HCT116 (cell line): ENCODE results near the gene HLA-DRA. TPM values are rescaled to one million over a fixed set of nuclear protein-coding genes. Genes with fewer than 3 reads are reported as not detected.

ENCODE experiments used
- ATAC-seq: fragments of 200-7000 bp; cut with Tn5 transposase; 2 replicates; pipeline ENCODE4 v1.9.1; 2020; ENCODE audit warnings: mild to moderate bottlenecking, moderate library complexity
- BruUV-seq: library from RNA; stranded (reverse); fragments of 400-500 nt; replicated peaks from 2 replicates; lab custom pipeline; 2021; lab: Mats Ljungman, UMichigan
- CTCF ChIA-PET: fragments of 300-600 bp; sonication (Branson Sonifier 250); formaldehyde crosslinking; loops from one replicate; lab custom pipeline; 2021; ENCODE audit warnings: antibody characterized with exemption; lab: Charles Lee
- POLR2A ChIA-PET: fragments of 300-600, 350-600 bp; sonication (Branson Sonifier 250); formaldehyde crosslinking; loops from one replicate; lab custom pipeline; 2021; ENCODE audit warnings: antibody characterized with exemption; lab: Charles Lee
- RAD21 ChIA-PET, 2 experiments: fragments of 300-600 bp; sonication (Branson Sonifier 250); formaldehyde crosslinking; loops; one replicate each; lab custom pipeline; 2023; ENCODE audit warnings: low total read pairs in 2 of 2; ENCODE audit not compliant: uncharacterized antibody in 2 of 2, unreplicated experiment in 2 of 2, low non-redundant PET in 1 of 2; lab: Charles Lee
- DNase-seq: peaks from one replicate; pipeline ENCODE4 v3.0.0-alpha.2; 2010; ENCODE audit warnings: low read depth, low spot score
- H2AFZ ChIP-seq: fragments of 200-600 bp; shearing (Covaris generic), sonication (generic); 2 replicates; pipeline ENCODE4 v1.6.1; 2017; ENCODE audit warnings: low read depth, mixed run types, mixed read lengths, antibody characterized with exemption, low read length; ENCODE audit not compliant: poor library complexity, severe bottlenecking
- H3K27ac ChIP-seq: 2 replicates; pipeline ENCODE4 v1.5.1; 2012; ENCODE audit warnings: low read depth, low read length
- H3K27me3 ChIP-seq: fragments of 200-600 bp; sonication (generic); 2 replicates; pipeline ENCODE4 v1.6.1; 2016; ENCODE audit warnings: mixed run types, low read length, mixed read lengths; ENCODE audit not compliant: insufficient read depth
- H3K36me3 ChIP-seq, 2 experiments: fragments of 200-500 bp in 1 of 2; fragments of 200-600 bp in 1 of 2; sonication (Bioruptor generic) in 1 of 2; sonication (generic) in 1 of 2; 2 replicates each; pipeline versions ENCODE4 v1.5.1 to v1.6.1; 2014 to 2016; ENCODE audit warnings: low read length in 2 of 2, inconsistent platforms in 1 of 2, mixed read lengths in 1 of 2, mixed run types in 1 of 2; ENCODE audit not compliant: insufficient read depth in 2 of 2, control insufficient read depth in 1 of 2
- H3K4me1 ChIP-seq, 2 experiments: fragments of 200-600 bp in 1 of 2; sonication (generic) in 1 of 2; 2 replicates each; pipeline versions ENCODE4 v1.5.1 to v1.6.1; 2012 to 2017; ENCODE audit warnings: low read length in 2 of 2, inconsistent platforms in 1 of 2, mild to moderate bottlenecking in 1 of 2, mixed read lengths in 1 of 2, mixed run types in 1 of 2, moderate library complexity in 1 of 2; ENCODE audit not compliant: insufficient read depth in 2 of 2, control insufficient read depth in 1 of 2
- H3K4me2 ChIP-seq: fragments of 200-600 bp; sonication (generic); 2 replicates; pipeline ENCODE4 v1.6.1; 2017; ENCODE audit warnings: mixed run types, low read length, mixed read lengths
- H3K4me3 ChIP-seq, 2 experiments: fragments of 200-600 bp in 1 of 2; sonication (generic) in 1 of 2; replicated peaks in 1 of 2; 2 replicates each; pipeline ENCODE4 v1.5.1; 2011 to 2016; ENCODE audit warnings: low read length in 2 of 2, control low read depth in 1 of 2, low read depth in 1 of 2, mild to moderate bottlenecking in 1 of 2, mixed read lengths in 1 of 2, mixed run types in 1 of 2
- H3K79me2 ChIP-seq: fragments of 200-600 bp; sonication (generic); 2 replicates; pipeline ENCODE4 v1.6.1; 2017; ENCODE audit warnings: mild to moderate bottlenecking, mixed run types, low read length, moderate library complexity, mixed read lengths; ENCODE audit not compliant: insufficient read depth
- H3K9ac ChIP-seq: fragments of 200-600 bp; sonication (generic); 2 replicates; pipeline ENCODE4 v1.6.1; 2016; ENCODE audit warnings: low read length, mixed read lengths
- H3K9me2 ChIP-seq: fragments of 200-600 bp; sonication (generic), shearing (Covaris generic); 2 replicates; pipeline ENCODE4 v1.6.1; 2017; ENCODE audit warnings: mixed run types, mild to moderate bottlenecking, moderate library complexity; ENCODE audit not compliant: insufficient read depth
- H3K9me3 ChIP-seq, 2 experiments: fragments of 200-500 bp in 1 of 2; fragments of 200-600 bp in 1 of 2; sonication (Bioruptor generic) in 1 of 2; sonication (generic) in 1 of 2; 2 replicates each; pipeline ENCODE4 v1.6.1; 2014 to 2017; ENCODE audit warnings: low read length in 2 of 2, mixed read lengths in 2 of 2, inconsistent platforms in 1 of 2, low read depth in 1 of 2, mild to moderate bottlenecking in 1 of 2, mixed run types in 1 of 2, moderate library complexity in 1 of 2; ENCODE audit not compliant: control insufficient read depth in 1 of 2, insufficient read depth in 1 of 2
- H4K20me1 ChIP-seq: fragments of 200-600 bp; sonication (generic), shearing (Covaris generic); 2 replicates; pipeline ENCODE4 v1.6.1; 2017; ENCODE audit warnings: mixed run types, mild to moderate bottlenecking, moderate library complexity; ENCODE audit not compliant: insufficient read depth
- SRF ChIP-seq: IDR thresholded peaks from 2 replicates; pipeline ENCODE4 v1.6.1; 2012; ENCODE audit warnings: low read depth
- intact Hi-C: fragments of 100-400 bp; cut with micrococcal nuclease; formaldehyde crosslinking; loops from 2 replicates; pipeline ENCODE4 v1.10.0; 2022
- total RNA-seq: library from RNA; stranded (reverse); gene quantifications from one replicate; pipeline ENCODE4 v1.2.1, GENCODE V29; 2021; ENCODE audit not compliant: unreplicated experiment
- TF ChIP-seq, protein P1 (sequence below), 3 experiments: fragments of 200-600 bp in 1 of 3; sonication (generic) in 1 of 3; IDR thresholded peaks in 2 of 3; conservative IDR thresholded peaks in 1 of 3; 2 replicates each; pipeline ENCODE4 v1.5.1; 2012 to 2017; ENCODE audit warnings: low read depth in 2 of 3, low read length in 2 of 3, antibody characterized with exemption in 1 of 3, borderline replicate concordance in 1 of 3, control low read depth in 1 of 3, mild to moderate bottlenecking in 1 of 3, mixed read lengths in 1 of 3, mixed run types in 1 of 3, moderate library complexity in 1 of 3; ENCODE audit not compliant: insufficient read depth in 1 of 3
- TF ChIP-seq, protein P2 (sequence below): IDR thresholded peaks from 2 replicates; pipeline ENCODE4 v1.6.1; 2012

The HLA-DRA gene
- total RNA-seq, 1 experiment from 2014 or later, result 4.7 TPM

DNA sequence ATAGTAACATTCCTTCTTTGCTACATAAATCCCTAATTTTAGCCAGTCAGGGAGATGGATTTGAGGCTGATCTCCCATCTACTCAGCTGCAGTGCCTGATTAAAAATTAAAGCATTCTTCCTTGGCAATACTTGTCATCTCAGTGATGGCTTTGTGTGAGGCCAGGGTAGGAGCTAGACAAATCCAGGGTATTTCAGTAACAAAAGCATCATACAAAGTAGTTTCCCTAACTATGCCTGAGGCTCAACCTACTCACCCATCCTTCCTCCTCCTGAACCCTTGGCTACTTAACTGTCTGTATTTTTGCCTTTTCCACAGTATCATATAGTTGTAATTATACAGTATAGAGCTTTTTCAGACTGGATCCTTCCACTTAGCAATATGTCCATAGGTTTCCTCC, 52.7 kb downstream of the HLA-DRA start:
- intact Hi-C loops, result no loop called here

More for the DNA sequence above, 52.7 kb downstream of the HLA-DRA start:
- H3K4me2 ChIP-seq, result no peak overlapping the region
- ATAC-seq (no peak), DNase-seq (no peak)
- no peaks in the 10 kb centered on the region for H3K36me3 ChIP-seq
- H3K79me2 ChIP-seq, result no peaks in the 10 kb centered on the region
- CTCF ChIA-PET, result no interaction called here
- H3K9me2 ChIP-seq, result no peaks in the 10 kb centered on the region
- H4K20me1 ChIP-seq, result no peaks in the 10 kb centered on the region
- no peak overlapping the region for H3K27ac ChIP-seq
- BruUV-seq, result no TSS peak
- H3K9ac ChIP-seq, result no peak overlapping the region
- RAD21 ChIA-PET, result no interaction called here
- POLR2A ChIA-PET, result no interaction called here
- H3K4me3 ChIP-seq, result no peak overlapping the region
- H3K9me3 ChIP-seq, result no peaks in the 10 kb centered on the region
- TF ChIP-seq, protein P1, sequence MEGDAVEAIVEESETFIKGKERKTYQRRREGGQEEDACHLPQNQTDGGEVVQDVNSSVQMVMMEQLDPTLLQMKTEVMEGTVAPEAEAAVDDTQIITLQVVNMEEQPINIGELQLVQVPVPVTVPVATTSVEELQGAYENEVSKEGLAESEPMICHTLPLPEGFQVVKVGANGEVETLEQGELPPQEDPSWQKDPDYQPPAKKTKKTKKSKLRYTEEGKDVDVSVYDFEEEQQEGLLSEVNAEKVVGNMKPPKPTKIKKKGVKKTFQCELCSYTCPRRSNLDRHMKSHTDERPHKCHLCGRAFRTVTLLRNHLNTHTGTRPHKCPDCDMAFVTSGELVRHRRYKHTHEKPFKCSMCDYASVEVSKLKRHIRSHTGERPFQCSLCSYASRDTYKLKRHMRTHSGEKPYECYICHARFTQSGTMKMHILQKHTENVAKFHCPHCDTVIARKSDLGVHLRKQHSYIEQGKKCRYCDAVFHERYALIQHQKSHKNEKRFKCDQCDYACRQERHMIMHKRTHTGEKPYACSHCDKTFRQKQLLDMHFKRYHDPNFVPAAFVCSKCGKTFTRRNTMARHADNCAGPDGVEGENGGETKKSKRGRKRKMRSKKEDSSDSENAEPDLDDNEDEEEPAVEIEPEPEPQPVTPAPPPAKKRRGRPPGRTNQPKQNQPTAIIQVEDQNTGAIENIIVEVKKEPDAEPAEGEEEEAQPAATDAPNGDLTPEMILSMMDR (IDR thresholded peaks at IDR 0.05 in 2 of 3, conservative IDR thresholded peaks at IDR 0.05 in 1 of 3; ENCODE audit: borderline replicate concordance in 1 of 3, insufficient read depth in 1 of 3, low read depth in 2 of 3, low read length in 2 of 3), result no peak
- no peak for TF ChIP-seq SRF
- TF ChIP-seq, protein P2, sequence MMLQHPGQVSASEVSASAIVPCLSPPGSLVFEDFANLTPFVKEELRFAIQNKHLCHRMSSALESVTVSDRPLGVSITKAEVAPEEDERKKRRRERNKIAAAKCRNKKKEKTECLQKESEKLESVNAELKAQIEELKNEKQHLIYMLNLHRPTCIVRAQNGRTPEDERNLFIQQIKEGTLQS, result no peak
- H2AFZ ChIP-seq, result no peak overlapping the region
- no peaks in the 10 kb centered on the region for H3K4me1 ChIP-seq
- H3K27me3 ChIP-seq, result no peaks in the 10 kb centered on the region

Other genes starting within 250 kb of the HLA-DRA start
- gene PBX2, start 249.7 kb upstream of the HLA-DRA start, total RNA-seq, result 79.0 TPM
- gene GPSM3, start 247.2 kb upstream of the HLA-DRA start, total RNA-seq, result 1.2 TPM
- 0.81 TPM for gene NOTCH4, start 215.8 kb upstream of the HLA-DRA start, total RNA-seq
- not detected for gene TSBP1, start 68.0 kb upstream of the HLA-DRA start, total RNA-seq
- gene BTNL2, start 32.7 kb upstream of the HLA-DRA start, total RNA-seq, result not detected
- gene HLA-DRB5, start 90.4 kb downstream of the HLA-DRA start, total RNA-seq, result not detected
- 2.7 TPM for gene HLA-DRB1, start 150.0 kb downstream of the HLA-DRA start, total RNA-seq
- 0.86 TPM for gene HLA-DQA1, start 197.5 kb downstream of the HLA-DRA start, total RNA-seq
- 2.1 TPM for gene HLA-DQB1, start 226.8 kb downstream of the HLA-DRA start, total RNA-seq